ENCODE measurements around the gene KMT5C.
A peak's percentile ranks its signal among the peaks of the same experiment; 100 is the strongest.

The KMT5C gene

GRCh38 chr19:55346725-55347441 is 7.2 kb downstream of the KMT5C start:
- no peaks in the 10 kb centered on the region for H3K9me3 Mint-ChIP-seq
- H3K27me3 Mint-ChIP-seq: peaks cover 12% of the 10 kb centered on the region
- H3K4me1 Mint-ChIP-seq: no peaks in the 10 kb centered on the region
- no peak overlapping the region for H3K27ac Mint-ChIP-seq
- peaks cover 3% of the 10 kb centered on the region for H3K36me3 Mint-ChIP-seq
- ATAC-seq (ENCODE audit: low read depth) (no peak), DNase-seq (ENCODE audit: low spot score in 2 of 2) (no peak)
- no peak overlapping the region for H3K4me3 Mint-ChIP-seq

GRCh38 chr19:55347442-55348009 is 7.8 kb downstream of the KMT5C start:
- ATAC-seq (ENCODE audit: low read depth): no peak

GRCh38 chr19:55348317-55349034 is 8.8 kb downstream of the KMT5C start:
- Mint-ChIP-seq H3K4me3 (no peak overlapping the region), H3K36me3 (peaks cover 1% of the 10 kb centered on the region), H3K4me1 (peaks cover 10% of the 10 kb centered on the region), H3K9me3 (no peaks in the 10 kb centered on the region), H3K27me3 (peaks cover 25% of the 10 kb centered on the region), H3K27ac (no peak overlapping the region)
- no peak for ATAC-seq (ENCODE audit: low read depth)
- no peak for DNase-seq (ENCODE audit: low spot score in 2 of 2)

More at GRCh38 chr19:55347442-55348009, 7.8 kb downstream of the KMT5C start:
- no peaks in the 10 kb centered on the region for H3K9me3 Mint-ChIP-seq
- H3K36me3 Mint-ChIP-seq: peaks cover 3% of the 10 kb centered on the region
- H3K4me1 Mint-ChIP-seq: peaks cover under 1% of the 10 kb centered on the region
- H3K27ac Mint-ChIP-seq: no peak overlapping the region
- H3K4me3 Mint-ChIP-seq: no peak overlapping the region
- H3K27me3 Mint-ChIP-seq: peaks cover 18% of the 10 kb centered on the region
- DNase-seq (ENCODE audit: low spot score in 2 of 2): no peak

- Mint-ChIP-seq H3K4me1 (peaks cover 12% of the 10 kb centered on the region), H3K27ac (no peak overlapping the region), H3K36me3 (peaks cover 1% of the 10 kb centered on the region), H3K4me3 (no peak overlapping the region), H3K9me3 (no peaks in the 10 kb centered on the region), H3K27me3 (peaks cover 32% of the 10 kb centered on the region)
- DNase-seq (ENCODE audit: low spot score in 2 of 2): no peak
- no peak for ATAC-seq (ENCODE audit: low read depth)
Measured at GRCh38 chr19:55350620-55351315, 11.1 kb downstream of the KMT5C start.

GRCh38 chr19:55352040-55352439 is 12.4 kb downstream of the KMT5C start:
- no peak for DNase-seq (ENCODE audit: low spot score in 2 of 2)
- H3K9me3 Mint-ChIP-seq: no peaks in the 10 kb centered on the region
- H3K27me3 Mint-ChIP-seq: peaks cover 32% of the 10 kb centered on the region
- no peak for ATAC-seq (ENCODE audit: low read depth)
- H3K36me3 Mint-ChIP-seq: peaks cover 1% of the 10 kb centered on the region
- no peak overlapping the region for H3K4me3 Mint-ChIP-seq
- H3K27ac Mint-ChIP-seq: no peak overlapping the region
- H3K4me1 Mint-ChIP-seq: peaks cover 13% of the 10 kb centered on the region

- H3K27ac Mint-ChIP-seq: no peak overlapping the region
- peak overlapping the region; percentile 73 for H3K4me3 Mint-ChIP-seq
- peaks cover 38% of the 10 kb centered on the region for H3K27me3 Mint-ChIP-seq
- H3K36me3 Mint-ChIP-seq: peaks cover 1% of the 10 kb centered on the region
- no peaks in the 10 kb centered on the region for H3K9me3 Mint-ChIP-seq
- H3K4me1 Mint-ChIP-seq: peaks cover 15% of the 10 kb centered on the region
- ATAC-seq (ENCODE audit: low read depth): no peak
- DNase-seq (ENCODE audit: low spot score in 2 of 2): no peak
Measured at GRCh38 chr19:55352549-55353145, 13.0 kb downstream of the KMT5C start.

- no peak for DNase-seq (ENCODE audit: low spot score in 2 of 2)
- H3K27ac Mint-ChIP-seq: no peak overlapping the region
- peaks cover 15% of the 10 kb centered on the region for H3K4me1 Mint-ChIP-seq
- no peaks in the 10 kb centered on the region for H3K9me3 Mint-ChIP-seq
- H3K4me3 Mint-ChIP-seq: peak overlapping the region; percentile 73
- ATAC-seq (ENCODE audit: low read depth): peak; percentile 7
- H3K36me3 Mint-ChIP-seq: peaks cover 1% of the 10 kb centered on the region
- peaks cover 41% of the 10 kb centered on the region for H3K27me3 Mint-ChIP-seq
Measured at GRCh38 chr19:55353356-55353802, 13.7 kb downstream of the KMT5C start.

GRCh38 chr19:55353803-55354697 is 14.4 kb downstream of the KMT5C start:
- H3K36me3 Mint-ChIP-seq: peaks cover 1% of the 10 kb centered on the region
- H3K4me3 Mint-ChIP-seq: peak overlapping the region; percentile 73
- no peak overlapping the region for H3K27ac Mint-ChIP-seq
- peak; percentile 41 to 56 for DNase-seq (ENCODE audit: low spot score in 2 of 2)
- ATAC-seq (ENCODE audit: low read depth): peak; percentile 71
- peaks cover 15% of the 10 kb centered on the region for H3K4me1 Mint-ChIP-seq
- H3K9me3 Mint-ChIP-seq: no peaks in the 10 kb centered on the region
- H3K27me3 Mint-ChIP-seq: peaks cover 44% of the 10 kb centered on the region

- Mint-ChIP-seq H3K9me3 (no peaks in the 10 kb centered on the region), H3K4me3 (peak within 1 kb of the TSS; percentile 73), H3K4me1 (peaks cover 15% of the 10 kb centered on the region), H3K36me3 (peaks cover 1% of the 10 kb centered on the region), H3K27ac (no peak within 1 kb of the TSS), H3K27me3 (peaks cover 44% of the 10 kb centered on the region)
- no peak for DNase-seq (ENCODE audit: low spot score in 2 of 2)
- ATAC-seq (ENCODE audit: low read depth): no peak
Measured at GRCh38 chr19:55354698-55355212, 15.1 kb downstream of the KMT5C start, which contains the start of gene COX6B2. TSS of gene COX6B2 (minus strand) at chr19:55354719. CDS start at chr19:55354521, 198 bp downstream.

- ATAC-seq (ENCODE audit: low read depth) (no peak), DNase-seq (ENCODE audit: low spot score in 2 of 2) (no peak)
- no peaks in the 10 kb centered on the region for H3K9me3 Mint-ChIP-seq
- H3K4me1 Mint-ChIP-seq: peaks cover 15% of the 10 kb centered on the region
- H3K27me3 Mint-ChIP-seq: peaks cover 44% of the 10 kb centered on the region
- no peak overlapping the region for H3K4me3 Mint-ChIP-seq
- no peak overlapping the region for H3K27ac Mint-ChIP-seq
- H3K36me3 Mint-ChIP-seq: peaks cover 1% of the 10 kb centered on the region
Measured at GRCh38 chr19:55355213-55355821, 15.6 kb downstream of the KMT5C start.

GRCh38 chr19:55358493-55358892 is 18.8 kb downstream of the KMT5C start:
- DNase-seq (ENCODE audit: low spot score in 2 of 2) (no peak), ATAC-seq (ENCODE audit: low read depth) (no peak)
- peaks cover 5% of the 10 kb centered on the region for H3K4me1 Mint-ChIP-seq
- H3K36me3 Mint-ChIP-seq: no peaks in the 10 kb centered on the region
- H3K27ac Mint-ChIP-seq: no peak overlapping the region
- no peaks in the 10 kb centered on the region for H3K9me3 Mint-ChIP-seq
- no peak overlapping the region for H3K4me3 Mint-ChIP-seq
- H3K27me3 Mint-ChIP-seq: peaks cover 22% of the 10 kb centered on the region

Data from memory B cell (primary cell).